GM11168 (cell line): ENCODE results near the gene GLYR1.

Source experiments
- in situ Hi-C: fragments of 300-500 bp; cut with MboI; formaldehyde crosslinking; loops from one replicate; pipeline ENCODE4 v1.12.0; 2022; ENCODE audit warnings: low sequenced_read_pairs; ENCODE audit not compliant: unreplicated experiment

The GLYR1 gene

DNA sequence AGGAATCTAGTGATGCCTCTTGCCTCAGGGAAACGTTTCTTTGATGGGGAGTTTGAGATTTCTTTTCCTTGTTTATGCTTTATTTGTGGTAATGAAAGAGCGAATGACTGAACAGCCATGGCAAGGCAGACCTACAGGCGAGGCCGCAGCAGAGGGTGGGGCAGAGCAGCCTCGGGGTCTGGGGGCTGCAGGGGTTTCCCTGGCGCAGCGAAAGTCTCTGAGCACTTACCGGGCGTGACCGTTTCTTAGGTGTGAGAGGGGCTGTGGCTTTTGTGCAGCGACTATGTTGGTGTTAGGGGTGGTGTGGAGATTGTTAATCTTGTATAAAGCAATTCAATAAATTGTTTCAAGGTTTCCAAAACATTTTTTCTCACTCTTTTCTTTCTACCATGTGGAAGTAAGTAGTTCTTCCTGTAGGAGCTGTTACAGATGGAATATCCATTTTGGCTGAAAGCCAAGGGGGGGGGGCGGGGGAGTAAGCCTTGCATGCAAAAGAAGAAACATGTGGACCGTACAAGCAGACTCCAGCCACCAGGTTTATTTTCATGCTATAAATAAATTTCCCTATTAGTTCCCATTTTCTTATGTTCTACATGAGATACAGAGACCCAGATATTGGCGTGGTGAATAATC is 35.0 kb upstream of the GLYR1 start:
- in situ Hi-C loops: no loop called here

DNA sequence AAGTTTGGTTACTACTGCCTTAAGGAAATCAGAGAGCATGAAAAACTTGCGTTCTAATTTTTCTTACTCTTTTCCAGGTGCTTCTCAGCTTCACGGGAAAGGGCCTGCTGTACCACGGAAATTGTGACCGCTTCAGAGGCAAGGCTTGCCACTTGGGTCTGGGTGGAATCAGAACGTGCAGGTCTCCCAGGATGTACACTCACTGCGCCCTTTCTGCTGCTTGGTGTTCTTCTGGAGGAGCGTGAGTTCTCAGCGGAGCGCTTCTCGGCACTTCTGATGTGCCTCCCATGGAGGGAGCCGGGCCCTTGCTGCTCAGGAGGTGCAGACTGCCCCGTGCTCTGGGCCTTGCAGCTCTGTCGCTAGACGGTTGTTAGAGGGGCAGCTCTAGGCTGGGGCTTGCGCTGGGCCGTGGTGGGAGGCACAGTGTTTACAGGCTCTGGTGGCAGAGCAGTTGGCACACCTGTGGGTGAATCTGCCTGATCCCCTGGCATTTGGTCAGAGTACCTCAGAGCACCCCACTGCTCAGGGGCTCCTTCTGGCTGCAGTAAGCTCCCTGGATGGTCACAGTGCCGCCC is 33.0 kb upstream of the GLYR1 start:
- in situ Hi-C loops: no loop called here

DNA sequence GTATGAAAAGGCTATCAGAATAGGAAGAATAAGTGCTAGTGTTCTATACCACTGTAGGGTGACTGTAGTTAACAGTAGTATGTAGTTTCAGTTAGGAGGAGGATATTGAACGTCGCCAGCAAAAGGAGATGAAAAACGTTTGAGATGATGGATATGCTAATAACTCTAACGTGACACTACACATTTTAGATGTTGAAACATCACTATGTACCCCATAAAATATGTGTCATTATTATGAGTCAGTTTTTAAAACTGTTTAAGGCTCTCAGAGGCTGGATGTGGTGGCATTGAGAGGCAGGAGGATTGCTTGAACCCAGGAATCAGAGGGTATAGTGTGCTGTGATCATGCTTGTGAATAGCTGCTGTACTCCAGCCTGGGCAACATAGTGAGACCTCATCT is 32.0 kb upstream of the GLYR1 start:
- in situ Hi-C loops: no loop called here

GRCh38 chr16:4877380-4877685 is 30.2 kb upstream of the GLYR1 start:
- in situ Hi-C loops: no loop called here

DNA sequence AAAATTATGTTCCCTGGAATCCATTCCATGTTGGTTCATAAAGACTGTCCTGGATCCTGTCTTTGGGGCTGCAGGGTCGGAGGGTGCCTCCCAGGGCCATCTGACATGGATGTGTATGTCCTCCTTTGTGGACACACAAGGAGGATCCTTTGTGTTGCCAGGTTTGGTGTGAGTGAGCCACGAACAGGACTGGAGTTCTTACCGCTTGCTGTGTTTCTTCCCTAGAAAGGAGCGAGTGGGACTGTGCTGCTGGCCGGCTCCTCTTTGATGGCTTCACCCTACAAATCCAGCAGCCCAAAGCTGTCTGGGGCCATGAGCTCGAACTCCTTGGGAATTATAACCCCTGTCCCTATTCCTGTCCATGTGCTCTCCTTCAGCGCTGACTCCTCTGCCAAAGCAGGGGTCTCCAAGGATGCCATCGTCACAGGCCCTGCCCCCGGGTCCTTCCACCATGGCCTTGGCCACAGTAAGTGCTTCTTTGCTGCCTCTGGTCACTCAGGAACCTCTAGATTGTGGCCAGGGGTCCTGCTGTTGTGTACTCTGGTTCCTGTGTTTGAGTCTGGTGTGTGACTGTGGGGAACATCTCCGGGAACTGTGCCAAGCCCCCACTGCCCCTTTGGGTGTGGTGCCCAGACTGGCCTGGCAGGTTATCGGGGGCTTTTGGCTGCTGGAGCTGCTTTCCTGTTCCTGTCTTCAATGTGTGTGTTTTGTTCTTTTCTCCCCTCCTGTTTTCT is 29.7 kb upstream of the GLYR1 start:
- in situ Hi-C loops: no loop called here

GRCh38 chr16:4874666-4875065 is 27.6 kb upstream of the GLYR1 start:
- in situ Hi-C loops: no loop called here

DNA sequence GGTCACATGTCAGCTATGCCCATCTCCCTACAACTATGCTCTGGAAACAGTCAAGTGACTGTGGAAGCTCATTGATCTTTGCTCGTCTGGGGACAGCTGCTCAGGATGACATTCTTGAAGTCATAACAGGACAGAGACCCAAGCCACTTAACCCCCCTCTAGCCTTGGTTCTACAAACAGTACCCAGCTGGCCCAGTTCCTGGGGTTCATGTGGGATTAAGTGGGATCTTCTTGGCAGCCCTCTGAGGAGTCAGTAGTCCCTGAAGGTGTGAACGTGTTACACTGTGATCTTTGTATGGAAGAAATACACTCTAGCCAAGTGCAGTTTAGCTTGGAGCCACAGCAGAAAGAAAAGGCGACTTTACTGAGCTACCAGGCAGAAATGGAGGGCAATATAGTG is 26.0 kb upstream of the GLYR1 start:
- in situ Hi-C loops: no loop called here

GRCh38 chr16:4871071-4871470 is 24.0 kb upstream of the GLYR1 start:
- in situ Hi-C loops: no loop called here

GRCh38 chr16:4870138-4870671 is 23.1 kb upstream of the GLYR1 start:
- in situ Hi-C loops: no loop called here

DNA sequence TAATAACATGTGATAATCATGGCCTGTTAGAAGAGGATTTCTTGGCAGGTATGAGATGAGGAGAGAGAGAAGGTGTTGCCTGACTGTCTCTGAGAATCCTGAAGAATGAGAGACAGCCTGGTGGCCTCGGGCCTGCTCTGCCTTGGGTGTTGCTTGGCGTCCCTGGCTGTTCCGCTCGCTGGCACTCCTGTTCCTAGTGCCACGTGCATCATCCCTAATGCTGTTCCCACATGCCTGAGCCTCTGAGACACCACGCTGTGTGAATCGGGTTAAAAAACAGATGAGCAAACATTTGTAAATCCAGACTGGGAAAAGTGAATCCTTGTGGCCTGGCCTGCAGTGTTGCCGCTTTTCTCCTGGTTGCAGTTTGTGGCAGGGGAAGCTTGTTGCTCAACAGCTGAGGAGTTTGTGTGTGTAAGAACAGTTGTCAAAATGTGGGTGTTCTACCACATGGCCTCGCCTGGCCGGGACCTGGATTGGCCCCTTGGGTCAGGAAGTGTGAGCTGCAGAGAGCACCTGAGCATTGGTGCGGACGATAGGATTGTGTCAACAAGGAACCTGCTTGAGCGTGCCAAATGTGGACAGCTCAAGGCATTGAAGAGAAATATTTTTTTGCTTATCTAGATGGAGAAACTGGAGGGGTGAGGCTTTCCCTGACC is 22.2 kb upstream of the GLYR1 start:
- in situ Hi-C loops: no loop called here

DNA sequence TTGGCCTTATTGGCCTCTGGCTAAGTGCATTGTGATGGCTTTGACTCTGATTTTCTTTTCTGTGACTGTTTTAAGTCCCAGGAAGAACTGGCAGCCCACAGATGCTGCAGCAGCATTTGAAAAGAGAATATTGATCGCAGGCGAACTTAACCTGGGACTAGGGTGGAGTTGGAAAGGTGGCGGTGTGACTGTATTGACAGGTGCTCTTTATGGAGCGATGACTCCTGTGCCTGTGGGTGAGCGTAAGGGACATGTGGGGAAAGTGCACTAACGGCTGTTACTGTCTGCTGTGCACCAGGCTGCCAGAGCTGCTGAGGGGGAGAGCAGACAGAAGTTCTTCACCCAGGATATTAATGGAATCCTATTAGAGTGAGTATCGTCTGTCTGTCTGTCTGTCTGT is 21.4 kb upstream of the GLYR1 start:
- in situ Hi-C loops: no loop called here

DNA sequence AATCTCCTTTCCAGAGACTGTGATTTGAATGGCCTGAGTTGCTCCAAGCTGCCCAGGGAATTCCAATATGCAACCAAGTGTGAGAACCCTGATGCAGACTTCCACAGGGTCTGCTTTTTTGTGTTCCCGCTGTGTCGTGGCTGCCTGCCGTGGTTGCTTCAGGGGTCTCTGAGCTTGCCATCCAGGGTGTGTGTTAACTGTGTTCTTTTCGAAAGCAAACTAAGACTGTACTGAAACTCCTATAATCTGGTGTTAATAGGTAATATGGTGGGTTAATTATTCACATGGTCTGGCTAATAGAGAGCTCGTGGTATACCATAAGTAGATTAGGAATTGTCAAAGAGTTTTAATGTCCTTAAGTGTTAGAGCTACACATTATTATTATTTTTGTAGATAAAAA is 20.9 kb upstream of the GLYR1 start:
- in situ Hi-C loops: no loop called here

DNA sequence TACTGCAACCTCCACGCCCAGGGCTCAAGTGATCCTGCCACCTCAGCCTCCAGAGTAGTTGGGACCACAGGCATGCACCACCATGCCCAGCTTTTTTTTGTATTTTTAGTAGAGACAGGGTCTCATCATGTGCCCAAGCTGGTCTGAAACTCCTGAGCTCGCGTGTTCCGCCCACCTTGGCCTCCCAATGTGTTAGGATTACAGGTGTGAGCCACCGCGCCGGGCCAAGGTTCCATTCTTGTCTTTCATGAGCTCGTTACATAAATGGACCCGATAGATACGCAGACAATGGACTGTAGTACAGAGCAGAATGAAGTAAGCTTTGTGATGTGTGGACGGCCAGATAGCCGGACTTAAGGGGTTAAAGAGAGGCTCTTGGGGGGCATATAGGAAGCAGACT is 19.5 kb upstream of the GLYR1 start:
- in situ Hi-C loops: no loop called here

- in situ Hi-C loops: no loop called here
Observed at GRCh38 chr16:4865231-4865860, 18.3 kb upstream of the GLYR1 start.

GRCh38 chr16:4864728-4865127 is 17.6 kb upstream of the GLYR1 start:
- in situ Hi-C loops: no loop called here

DNA sequence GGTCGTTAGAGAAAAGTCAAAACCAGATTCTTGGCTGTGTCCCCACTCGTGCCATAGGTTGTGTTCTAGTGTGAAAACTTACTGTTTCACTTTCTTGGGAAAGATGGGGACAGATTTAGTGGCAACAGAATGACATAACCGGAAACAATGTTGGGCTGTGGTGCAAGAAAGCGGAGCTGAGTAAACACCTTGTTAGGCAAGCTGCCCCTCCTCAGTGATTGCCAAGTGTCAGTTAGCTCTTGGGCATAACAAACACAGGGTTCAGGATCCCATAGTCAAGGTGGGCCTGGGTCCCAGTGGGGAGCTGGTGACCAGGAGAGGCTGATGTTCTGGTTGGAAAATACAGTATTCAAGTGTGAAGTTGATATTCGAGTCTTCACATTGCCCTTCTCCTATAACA is 15.6 kb upstream of the GLYR1 start:
- in situ Hi-C loops: no loop called here

GRCh38 chr16:4860727-4861342 is 13.7 kb upstream of the GLYR1 start:
- in situ Hi-C loops: no loop called here

GRCh38 chr16:4859900-4860255 is 12.8 kb upstream of the GLYR1 start:
- in situ Hi-C loops: no loop called here

- in situ Hi-C loops: no loop called here
Observed at GRCh38 chr16:4859190-4859899, 12.3 kb upstream of the GLYR1 start.

DNA sequence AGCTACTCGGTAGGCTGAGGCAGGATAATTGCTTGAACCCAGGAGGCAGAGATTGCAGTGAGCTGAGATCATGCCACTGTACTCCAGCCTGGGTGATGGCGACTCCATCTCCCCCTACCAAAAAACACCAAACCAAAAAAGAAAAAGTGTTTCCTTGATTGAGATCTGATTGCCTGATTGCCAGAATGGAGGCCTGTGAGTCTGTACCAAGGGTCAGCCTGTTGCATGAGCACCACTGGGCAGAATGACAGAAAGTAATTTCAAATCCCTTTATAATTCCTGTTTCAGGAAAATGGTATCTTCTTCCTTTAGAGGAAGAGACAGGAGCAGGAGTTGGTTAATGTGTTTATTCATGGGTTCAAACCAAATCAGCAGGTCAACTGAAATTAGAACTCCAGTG is 8.7 kb upstream of the GLYR1 start:
- in situ Hi-C loops: no loop called here
